GM08714 (cell line): Measurements from ENCODE around the gene NDC80.
"Not testable (repeated sequence)": the region's sequence is repeated elsewhere in the genome, so short reads cannot be mapped to it uniquely, and the experiment has no call there.

Experiments
- H3K4me3 ChIP-seq: fragments of 200-500 bp; sonication (Bioruptor generic); 2 replicates; pipeline ENCODE4 v1.5.1; 2014; ENCODE audit warnings: mild to moderate bottlenecking, low read length, inconsistent platforms
- ZNF274 ChIP-seq: IDR thresholded peaks from 2 replicates; pipeline ENCODE4 v1.6.1; 2012; ENCODE audit warnings: mild to moderate bottlenecking, low read depth, low read length

Gene NDC80

GRCh38 chr18:2641638-2642037 is 70.3 kb downstream of the NDC80 start:
- no peak for TF ChIP-seq ZNF274
- no peak overlapping the region for H3K4me3 ChIP-seq

GRCh38 chr18:2642771-2643170 is 71.4 kb downstream of the NDC80 start:
- H3K4me3 ChIP-seq = no peak overlapping the region
- TF ChIP-seq ZNF274 = no peak

DNA sequence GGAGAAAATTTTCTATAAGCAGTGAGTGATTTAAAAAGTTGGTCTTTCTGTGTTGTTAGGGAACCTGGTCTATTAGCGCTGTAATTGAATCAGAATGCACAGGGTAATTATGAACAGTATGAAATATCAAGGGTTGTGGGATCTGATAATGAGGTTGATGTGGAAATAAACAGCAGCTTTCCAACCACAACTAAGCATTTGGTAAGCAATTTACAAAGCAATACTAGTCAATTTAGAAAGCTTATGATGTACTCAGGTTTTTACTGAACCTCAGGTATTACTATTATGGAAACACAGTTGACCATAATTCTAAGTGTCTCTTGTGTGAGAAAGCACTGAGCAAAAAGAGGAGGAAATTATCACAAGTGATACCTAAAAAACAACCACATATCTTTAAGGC is 73.2 kb downstream of the NDC80 start:
- H3K4me3 ChIP-seq = no peak overlapping the region
- no peak for TF ChIP-seq ZNF274

GRCh38 chr18:2651981-2652380 is 80.6 kb downstream of the NDC80 start:
- TF ChIP-seq ZNF274 = no peak

DNA sequence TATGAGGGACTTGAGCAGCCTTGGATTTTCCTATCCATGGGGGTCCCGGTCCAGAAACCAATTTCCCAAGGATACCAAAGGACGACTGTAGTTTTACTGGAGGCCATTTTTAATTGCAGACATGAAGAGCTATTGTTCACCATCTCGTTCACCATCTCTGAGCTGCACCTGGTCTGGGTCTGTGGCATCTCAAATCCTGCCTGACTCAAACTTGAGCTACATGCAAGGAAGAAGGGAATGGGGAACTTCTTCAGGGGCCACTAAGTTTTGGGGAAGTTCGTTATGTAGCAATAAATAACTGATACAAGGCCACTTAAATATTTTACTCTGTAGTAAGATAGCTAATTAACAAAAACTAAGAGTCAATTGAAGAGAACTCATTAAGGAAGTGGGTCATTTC is 82.1 kb downstream of the NDC80 start:
- no peak overlapping the region for H3K4me3 ChIP-seq
- TF ChIP-seq ZNF274 = no peak

More at GRCh38 chr18:2651981-2652380, 80.6 kb downstream of the NDC80 start:
- H3K4me3 ChIP-seq = no peak overlapping the region

- peak overlapping the region; percentile 92 for H3K4me3 ChIP-seq
- no peak for TF ChIP-seq ZNF274
These were observed 83.0 kb downstream of the NDC80 start for GRCh38 chr18:2654169-2654927.

GRCh38 chr18:2654928-2655177 is 83.5 kb downstream of the NDC80 start:
- TF ChIP-seq ZNF274 = no peak

GRCh38 chr18:2655178-2655953 is 84.0 kb downstream of the NDC80 start, which contains the start of gene SMCHD1:
Gene SMCHD1 (plus strand): TSS chr18:2655726. CDS start chr18:2656076, 350 bp downstream.
- H3K4me3 ChIP-seq = peak within 1 kb of the TSS; percentile 92
- TF ChIP-seq ZNF274 = no peak

More at GRCh38 chr18:2654928-2655177, 83.5 kb downstream of the NDC80 start:
- peak overlapping the region; percentile 92 for H3K4me3 ChIP-seq

DNA sequence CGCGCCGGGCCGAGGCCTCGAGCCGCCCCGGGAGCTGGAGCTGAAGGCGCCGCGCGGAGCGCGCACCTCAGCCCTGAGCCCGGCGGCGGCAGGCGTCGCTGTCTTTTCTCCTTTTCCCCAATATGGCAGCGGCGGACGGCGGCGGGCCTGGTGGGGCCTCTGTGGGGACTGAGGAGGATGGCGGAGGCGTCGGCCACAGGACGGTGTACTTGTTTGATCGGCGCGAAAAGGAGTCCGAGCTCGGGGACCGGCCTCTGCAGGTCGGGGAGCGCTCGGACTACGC is 84.5 kb downstream of the NDC80 start:
- no peak for TF ChIP-seq ZNF274
- H3K4me3 ChIP-seq = peak overlapping the region; percentile 92

DNA sequence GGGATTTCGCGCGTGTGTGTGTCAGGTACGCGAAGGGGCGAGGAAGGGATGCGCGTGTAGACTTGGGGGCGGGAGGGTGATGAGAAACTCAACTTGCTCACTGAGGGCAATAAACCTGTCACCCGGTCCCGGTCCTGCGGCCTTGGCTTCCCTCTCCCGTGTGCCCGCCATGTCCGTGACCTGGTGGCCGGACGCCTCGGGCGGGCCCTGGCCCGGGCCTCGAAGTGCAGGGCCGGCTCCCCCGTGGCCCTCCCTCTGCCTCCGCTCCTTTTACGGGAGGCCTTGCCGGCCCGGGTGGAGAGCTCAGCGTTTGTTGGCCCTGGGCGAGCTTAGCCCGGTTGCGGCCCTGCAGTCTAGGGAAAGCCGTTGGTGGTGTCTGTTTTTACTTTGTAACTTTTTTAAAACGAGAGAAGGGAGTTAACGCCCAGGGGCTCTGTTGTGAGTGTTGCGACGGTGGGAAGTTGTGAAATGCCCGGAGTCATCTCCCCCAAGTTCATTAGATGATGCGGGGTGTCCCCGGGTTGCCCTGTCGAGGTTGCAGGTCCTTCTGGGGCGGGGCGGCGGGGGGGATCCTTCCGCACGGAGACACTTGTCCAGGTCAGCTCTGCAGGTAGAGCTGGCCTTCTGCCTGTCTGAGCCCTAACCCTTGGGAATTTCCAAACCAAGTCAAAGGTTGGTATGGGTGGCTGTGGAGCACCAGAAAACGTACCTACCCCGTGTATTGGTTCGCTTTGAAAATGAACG is 85.1 kb downstream of the NDC80 start:
- peak overlapping the region; percentile 92 for H3K4me3 ChIP-seq
- no peak for TF ChIP-seq ZNF274

DNA sequence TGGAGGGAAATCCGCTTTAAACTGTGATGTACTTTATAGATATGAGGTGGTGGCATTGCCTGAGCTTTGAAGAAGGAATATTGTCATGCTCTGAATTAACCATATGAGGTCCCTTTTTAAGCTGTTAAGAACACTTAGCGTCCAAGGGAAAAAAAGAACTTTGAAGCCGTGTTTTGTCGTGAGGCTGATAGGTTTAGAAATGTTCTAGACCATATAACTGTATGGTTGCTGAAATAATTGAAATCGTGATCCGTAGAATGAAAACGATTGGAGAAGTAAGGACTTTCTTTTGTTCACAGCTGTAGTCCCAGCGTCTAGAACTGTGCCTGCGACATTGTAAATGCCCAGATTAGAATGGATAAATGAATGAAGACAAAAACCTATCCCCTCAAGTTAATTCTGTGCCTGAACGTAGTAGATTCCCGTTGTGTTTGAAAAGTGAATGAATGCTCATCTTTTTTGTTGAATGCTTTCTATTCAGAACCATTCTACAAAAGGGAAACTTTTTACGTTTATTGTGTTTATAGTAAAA is 85.7 kb downstream of the NDC80 start:
- H3K4me3 ChIP-seq = peak overlapping the region; percentile 92

DNA sequence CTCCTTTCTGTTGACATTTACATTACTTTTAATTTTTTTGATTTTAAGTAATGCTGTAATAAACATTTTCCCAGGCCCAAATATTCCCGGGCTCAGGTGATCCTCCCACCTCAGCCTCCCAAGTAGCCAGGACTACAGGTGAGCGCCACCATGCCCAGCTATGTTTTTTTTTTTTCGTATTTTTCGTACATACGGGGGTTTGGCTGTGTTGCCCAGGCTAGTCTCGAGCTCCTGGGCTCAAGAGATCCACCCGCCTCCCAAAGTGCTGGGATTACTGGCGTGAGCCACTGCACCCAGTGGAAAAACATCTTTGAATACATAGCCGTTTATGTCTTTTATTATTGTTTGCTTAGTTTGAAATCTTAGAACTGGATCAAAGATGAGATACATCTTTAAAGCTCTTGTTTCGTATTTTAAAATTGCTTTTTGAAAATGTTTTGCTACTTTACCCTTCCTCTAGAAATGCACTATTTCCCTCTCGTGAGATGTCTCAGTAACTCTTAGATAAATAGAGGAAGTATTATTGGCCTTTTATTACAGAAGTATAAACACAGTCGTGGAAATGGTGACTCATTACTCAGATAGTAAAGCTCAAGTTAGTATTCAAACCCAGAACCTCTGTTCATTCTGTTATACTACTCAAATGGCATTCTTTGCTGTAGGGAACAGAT is 86.6 kb downstream of the NDC80 start:
- TF ChIP-seq ZNF274 = no peak

More for the DNA sequence above, 85.7 kb downstream of the NDC80 start:
- no peak for TF ChIP-seq ZNF274

GRCh38 chr18:2660849-2661248 is 89.5 kb downstream of the NDC80 start:
- not testable (repeated sequence) for H3K4me3 ChIP-seq

More for the DNA sequence above, 86.6 kb downstream of the NDC80 start:
- H3K4me3 ChIP-seq = peak overlapping the region; percentile 92

GRCh38 chr18:2662288-2662687 is 90.9 kb downstream of the NDC80 start:
- not testable (repeated sequence) for H3K4me3 ChIP-seq

DNA sequence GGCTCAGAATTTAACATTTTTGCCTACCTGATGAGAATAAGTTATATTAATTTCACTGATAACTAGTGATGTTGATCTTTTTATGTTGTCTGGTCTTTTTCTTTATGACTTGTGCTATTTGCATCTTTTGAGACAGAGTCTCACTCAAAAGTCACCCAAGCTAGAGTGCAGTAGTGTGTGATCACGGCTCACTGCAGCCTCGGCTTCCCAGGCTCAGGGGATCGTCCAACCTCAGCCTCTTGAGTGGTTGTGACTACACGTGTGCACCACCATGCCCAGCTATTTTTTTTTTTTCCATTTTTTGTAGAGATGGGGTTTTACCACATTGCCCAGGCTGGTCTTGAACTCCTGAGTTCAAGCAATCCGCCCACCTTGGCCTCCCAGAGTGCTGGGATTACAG is 91.6 kb downstream of the NDC80 start:
- TF ChIP-seq ZNF274 = no peak
- H3K4me3 ChIP-seq = no peak overlapping the region
